ENCODE data around the gene CEP152.
A peak's percentile ranks its signal among the peaks of the same experiment; 100 is the strongest.
"Not testable (repeated sequence)": the region's sequence is repeated elsewhere in the genome, so short reads cannot be mapped to it uniquely, and the experiment has no call there.

Gene CEP152

GRCh38 chr15:48810414-48811324 lies at the start of gene CEP152:
TSS of gene CEP152 (minus strand) at chr15:48811069. CDS start at chr15:48805649, 5,420 bp downstream.
- peak; percentile 99 for DNase-seq

- DNase-seq: no peak
These were observed 48.6 kb upstream of the CEP152 start for GRCh38 chr15:48859426-48859825.

GRCh38 chr15:48858401-48858800 lies 47.5 kb upstream of the CEP152 start:
- DNase-seq: no peak

- DNase-seq: no peak
These were observed 46.1 kb upstream of the CEP152 start for GRCh38 chr15:48856942-48857341.

- no peak for DNase-seq
These were observed 44.9 kb upstream of the CEP152 start for GRCh38 chr15:48855501-48856440.

- DNase-seq: not testable (repeated sequence)
These were observed 43.6 kb upstream of the CEP152 start for GRCh38 chr15:48854434-48854833.

- no peak for DNase-seq
These were observed 41.1 kb upstream of the CEP152 start for GRCh38 chr15:48851956-48852355.

GRCh38 chr15:48850648-48851047 lies 39.8 kb upstream of the CEP152 start:
- DNase-seq: no peak

- no peak for DNase-seq
These were observed 34.3 kb upstream of the CEP152 start for GRCh38 chr15:48845123-48845522.

GRCh38 chr15:48842501-48842900 lies 31.6 kb upstream of the CEP152 start:
- DNase-seq: no peak

GRCh38 chr15:48834756-48835155 lies 23.9 kb upstream of the CEP152 start:
- DNase-seq: no peak

- no peak for DNase-seq
These were observed 22.8 kb upstream of the CEP152 start for GRCh38 chr15:48833526-48834239.

- no peak for DNase-seq
These were observed 21.8 kb upstream of the CEP152 start for GRCh38 chr15:48832648-48833047.

GRCh38 chr15:48828906-48829305 lies 18.0 kb upstream of the CEP152 start:
- DNase-seq: no peak

GRCh38 chr15:48828471-48828870 lies 17.6 kb upstream of the CEP152 start:
- DNase-seq: no peak

GRCh38 chr15:48825075-48825474 lies 14.2 kb upstream of the CEP152 start:
- no peak for DNase-seq

GRCh38 chr15:48823706-48824105 lies 12.8 kb upstream of the CEP152 start:
- DNase-seq: no peak

- DNase-seq: no peak
These were observed 12.4 kb upstream of the CEP152 start for GRCh38 chr15:48823237-48823636.

GRCh38 chr15:48814286-48814685 lies 3.4 kb upstream of the CEP152 start:
- DNase-seq: no peak

- no peak for DNase-seq
These were observed 573 bp upstream of the CEP152 start for GRCh38 chr15:48811325-48811958.

- no peak for DNase-seq
These were observed 4.7 kb downstream of the CEP152 start for GRCh38 chr15:48806151-48806550.

GRCh38 chr15:48805591-48805990 lies 5.3 kb downstream of the CEP152 start:
- no peak for DNase-seq
